BE2C (cell line): ENCODE results near the gene SLC36A4.

ENCODE experiments used
- DNase-seq: peaks from one replicate; pipeline ENCODE4 v3.0.0-alpha.2; 2020
- H3K27me3 ChIP-seq: fragments of 250-450 bp; sonication (Bioruptor Pico); 2 replicates; pipeline ENCODE4 v1.5.1; 2020; ENCODE audit warnings: mild to moderate bottlenecking
- H3K36me3 ChIP-seq: fragments of 250-450 bp; sonication (Bioruptor Pico); 2 replicates; pipeline ENCODE4 v1.5.1; 2020; ENCODE audit warnings: mild to moderate bottlenecking
- H3K4me1 ChIP-seq: fragments of 250-450 bp; sonication (Bioruptor Pico); 2 replicates; pipeline ENCODE4 v1.5.1; 2020
- H3K4me3 ChIP-seq: 2 replicates; pipeline ENCODE4 v1.5.1; 2011; ENCODE audit warnings: low read depth, low read length
- H3K9me3 ChIP-seq: fragments of 250-450 bp; sonication (Bioruptor Pico); 2 replicates; pipeline ENCODE4 v1.5.1; 2020
- TF ChIP-seq, protein P1 (sequence below): IDR thresholded peaks from 2 replicates; pipeline ENCODE4 v1.5.1; 2012; ENCODE audit warnings: mild to moderate bottlenecking, low read depth, low read length

SLC36A4 gene

DNA sequence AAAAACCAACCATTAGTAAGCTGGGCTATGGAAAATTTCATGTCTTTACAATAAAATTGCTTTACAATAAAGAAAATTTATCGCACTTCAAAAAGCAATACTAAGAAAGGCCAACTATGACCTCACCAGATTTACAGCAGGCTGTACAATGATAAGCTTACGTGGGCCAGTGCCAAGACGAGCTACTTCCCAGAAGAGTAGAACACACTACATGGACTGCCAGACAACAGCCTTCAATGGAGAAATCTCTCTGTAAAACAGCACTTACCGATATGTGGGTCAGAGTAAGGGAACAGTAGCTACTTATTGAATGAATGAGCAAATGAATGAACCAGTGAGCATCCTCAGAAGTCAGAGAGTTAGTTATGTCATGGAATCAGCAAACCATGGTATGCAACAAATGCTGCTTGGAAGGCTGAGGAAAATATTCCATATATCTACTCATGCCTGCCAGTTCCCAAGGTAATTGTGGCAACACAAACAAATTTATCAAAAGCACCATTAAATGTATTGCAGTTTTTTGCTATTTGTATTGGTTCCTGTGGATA lies 74.4 kb downstream of the SLC36A4 start:
- Histone ChIP-seq H3K36me3 (no peaks in the 10 kb centered on the region), H3K9me3 (no peaks in the 10 kb centered on the region), H3K27me3 (no peaks in the 10 kb centered on the region), H3K4me3 (no peak overlapping the region), H3K4me1 (no peaks in the 10 kb centered on the region)
- peak; percentile 28 for DNase-seq
- TF ChIP-seq, protein P1, sequence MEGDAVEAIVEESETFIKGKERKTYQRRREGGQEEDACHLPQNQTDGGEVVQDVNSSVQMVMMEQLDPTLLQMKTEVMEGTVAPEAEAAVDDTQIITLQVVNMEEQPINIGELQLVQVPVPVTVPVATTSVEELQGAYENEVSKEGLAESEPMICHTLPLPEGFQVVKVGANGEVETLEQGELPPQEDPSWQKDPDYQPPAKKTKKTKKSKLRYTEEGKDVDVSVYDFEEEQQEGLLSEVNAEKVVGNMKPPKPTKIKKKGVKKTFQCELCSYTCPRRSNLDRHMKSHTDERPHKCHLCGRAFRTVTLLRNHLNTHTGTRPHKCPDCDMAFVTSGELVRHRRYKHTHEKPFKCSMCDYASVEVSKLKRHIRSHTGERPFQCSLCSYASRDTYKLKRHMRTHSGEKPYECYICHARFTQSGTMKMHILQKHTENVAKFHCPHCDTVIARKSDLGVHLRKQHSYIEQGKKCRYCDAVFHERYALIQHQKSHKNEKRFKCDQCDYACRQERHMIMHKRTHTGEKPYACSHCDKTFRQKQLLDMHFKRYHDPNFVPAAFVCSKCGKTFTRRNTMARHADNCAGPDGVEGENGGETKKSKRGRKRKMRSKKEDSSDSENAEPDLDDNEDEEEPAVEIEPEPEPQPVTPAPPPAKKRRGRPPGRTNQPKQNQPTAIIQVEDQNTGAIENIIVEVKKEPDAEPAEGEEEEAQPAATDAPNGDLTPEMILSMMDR, result no peak

DNA sequence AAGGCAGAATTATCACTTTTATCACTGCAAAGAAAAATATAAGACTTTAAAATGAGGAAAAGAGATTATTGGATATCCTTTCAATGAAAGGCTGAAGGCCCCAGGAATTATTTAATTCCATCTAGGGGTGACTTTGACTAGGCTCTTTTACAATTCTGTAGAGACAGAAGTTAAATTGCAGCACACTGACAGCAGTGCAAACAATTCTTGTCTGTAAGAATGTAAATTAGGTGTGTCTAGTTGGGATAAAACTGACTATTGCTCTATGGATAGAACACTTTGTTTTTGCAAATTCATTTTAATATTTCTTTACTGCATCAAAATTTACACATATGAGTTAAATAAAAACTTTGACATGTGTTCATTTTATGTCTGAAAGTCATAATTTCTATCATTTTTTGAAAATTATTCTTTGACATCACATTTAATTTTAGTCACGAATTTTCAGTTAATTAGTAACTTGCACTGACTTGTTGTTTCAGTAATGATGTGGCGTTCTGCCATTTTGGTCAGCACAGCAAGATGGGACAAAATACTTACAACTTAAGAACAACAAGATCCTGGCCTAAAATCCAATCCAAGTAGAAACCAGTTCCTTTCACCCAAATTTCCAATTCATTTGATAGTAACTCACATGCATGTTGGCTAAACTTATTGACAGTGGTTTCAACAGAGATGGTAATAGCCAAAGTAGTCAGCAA lies 75.1 kb downstream of the SLC36A4 start:
- TF ChIP-seq, protein P1, result no peak
- DNase-seq, result no peak
- Histone ChIP-seq H3K4me1 (no peaks in the 10 kb centered on the region), H3K36me3 (no peaks in the 10 kb centered on the region), H3K4me3 (no peak overlapping the region), H3K9me3 (no peaks in the 10 kb centered on the region), H3K27me3 (no peaks in the 10 kb centered on the region)

DNA sequence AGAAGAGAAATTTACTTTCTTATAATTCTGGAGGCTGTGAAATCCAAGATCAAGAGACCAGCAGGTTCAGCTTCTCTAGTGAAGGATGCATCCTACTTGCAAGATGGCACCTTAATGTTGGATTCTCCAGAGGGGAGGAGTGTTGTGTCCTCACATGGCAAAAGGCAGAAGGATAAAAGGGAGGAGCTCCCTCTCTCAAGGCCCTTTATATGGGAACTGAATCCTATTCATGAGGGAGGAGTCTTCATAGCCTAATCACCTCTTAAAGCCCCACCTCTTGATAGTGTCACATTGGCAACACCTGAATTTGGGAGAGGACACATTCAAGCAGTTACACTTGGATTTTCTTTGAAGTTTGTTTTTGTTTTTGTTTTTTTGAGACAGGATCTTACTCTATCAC lies 79.5 kb downstream of the SLC36A4 start:
- H3K4me3 ChIP-seq, result no peak overlapping the region
- TF ChIP-seq, protein P1, result no peak
- no peaks in the 10 kb centered on the region for H3K36me3 ChIP-seq
- H3K4me1 ChIP-seq, result no peaks in the 10 kb centered on the region
- H3K9me3 ChIP-seq, result no peaks in the 10 kb centered on the region
- no peak for DNase-seq
- H3K27me3 ChIP-seq, result no peaks in the 10 kb centered on the region

DNA sequence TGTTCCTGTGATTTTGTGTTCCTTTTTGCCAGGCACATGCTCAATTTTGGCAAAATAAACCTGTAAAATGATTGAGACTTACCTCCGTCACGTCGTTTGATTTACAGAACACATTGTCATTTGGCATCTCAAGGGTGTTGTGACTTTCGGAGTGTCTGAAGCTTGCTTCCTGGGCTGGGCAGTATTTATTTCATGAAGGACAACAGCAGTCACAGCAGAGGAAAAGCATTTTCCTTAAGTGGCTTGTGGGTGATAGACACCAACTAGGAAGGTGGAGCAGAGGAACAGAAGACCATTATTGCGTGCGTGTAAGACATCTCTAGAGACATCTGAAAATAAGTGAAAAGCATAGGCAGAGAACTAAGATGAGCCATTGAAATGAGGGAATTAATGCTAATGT lies 80.2 kb downstream of the SLC36A4 start:
- Histone ChIP-seq H3K4me1 (no peaks in the 10 kb centered on the region), H3K27me3 (no peaks in the 10 kb centered on the region), H3K36me3 (no peaks in the 10 kb centered on the region), H3K9me3 (no peaks in the 10 kb centered on the region), H3K4me3 (no peak overlapping the region)
- DNase-seq, result no peak
- TF ChIP-seq, protein P1, result no peak

DNA sequence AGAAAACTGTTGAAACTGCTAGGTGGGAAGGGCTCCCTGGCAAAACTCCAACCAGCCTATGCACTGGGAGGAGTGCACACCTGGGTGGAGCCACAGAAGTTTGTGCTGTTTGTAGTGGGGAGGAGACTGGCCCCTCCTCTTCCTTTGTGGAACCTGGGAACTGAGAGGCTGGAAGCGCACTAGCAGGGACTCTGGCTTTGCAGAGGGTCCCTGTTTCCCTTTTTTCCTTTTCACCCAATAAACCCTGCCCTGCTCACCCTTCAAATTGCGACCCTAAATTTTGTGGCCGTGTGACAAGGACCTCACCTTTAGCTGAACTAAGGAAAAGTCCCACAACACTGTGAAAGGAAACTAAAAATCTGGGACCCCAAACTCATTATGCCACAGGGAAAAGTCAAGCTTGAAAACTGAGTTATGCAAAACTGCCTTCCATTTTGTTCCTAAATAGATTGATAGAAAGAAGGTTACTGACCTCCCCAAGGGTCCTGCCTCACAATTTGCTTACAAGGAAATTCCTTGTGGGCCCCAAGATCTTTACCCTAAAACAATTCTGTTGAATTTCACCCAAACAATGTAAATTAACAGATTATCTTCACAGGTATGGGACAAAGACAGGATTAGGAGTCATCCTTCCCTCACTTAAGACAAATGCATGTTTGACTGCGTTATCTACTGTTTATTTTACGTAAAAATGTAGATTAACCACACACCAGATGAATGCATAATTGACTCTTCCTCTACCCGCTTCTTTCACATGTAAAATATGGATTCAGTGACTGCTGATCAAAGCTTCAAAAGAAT lies 81.0 kb downstream of the SLC36A4 start:
- no peaks in the 10 kb centered on the region for H3K9me3 ChIP-seq
- H3K4me3 ChIP-seq, result no peak overlapping the region
- no peaks in the 10 kb centered on the region for H3K36me3 ChIP-seq
- no peak for DNase-seq
- H3K4me1 ChIP-seq, result no peaks in the 10 kb centered on the region
- no peaks in the 10 kb centered on the region for H3K27me3 ChIP-seq
- TF ChIP-seq, protein P1, result no peak

DNA sequence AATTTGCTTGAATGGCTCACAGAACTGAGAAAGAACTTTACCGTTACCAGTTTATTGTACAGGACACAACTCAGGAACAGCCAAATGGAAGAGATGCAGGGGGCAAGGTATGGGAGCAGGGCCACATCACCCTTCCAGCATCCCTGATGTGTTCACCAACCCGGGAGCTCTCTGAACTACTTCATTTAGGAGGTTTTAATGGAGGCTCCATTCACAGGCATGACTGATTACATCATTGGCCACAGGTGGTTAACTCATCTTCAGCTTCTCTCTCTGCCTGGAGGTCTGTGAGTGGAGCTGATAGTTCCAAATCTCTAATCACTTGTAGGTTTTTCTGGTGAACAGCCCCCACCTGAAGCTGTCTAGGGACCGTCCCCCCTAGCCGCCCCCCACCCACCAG lies 83.5 kb downstream of the SLC36A4 start:
- Histone ChIP-seq H3K27me3 (no peaks in the 10 kb centered on the region), H3K9me3 (no peaks in the 10 kb centered on the region), H3K4me3 (no peak overlapping the region), H3K36me3 (no peaks in the 10 kb centered on the region), H3K4me1 (no peaks in the 10 kb centered on the region)
- TF ChIP-seq, protein P1, result no peak
- no peak for DNase-seq
